ENCODE data around the gene GOLGA8S. TPM values are rescaled to one million over a fixed set of nuclear protein-coding genes. Genes with fewer than 3 reads are reported as not detected.
A peak's percentile ranks its signal among the peaks of the same experiment; 100 is the strongest.
"Not testable (repeated sequence)": the region's sequence is repeated elsewhere in the genome, so short reads cannot be mapped to it uniquely, and the experiment has no call there.

Gene GOLGA8S
- total RNA-seq, 1 experiment from 2014 or later: not detected

GRCh38 chr15:23403550-23403949 lies 49.0 kb downstream of the GOLGA8S start:
- no TSS peak for BruUV-seq (replicated peaks)
- POLR2A ChIA-PET: no interaction called here
- Mint-ChIP-seq H3K27ac (ENCODE audit: unreplicated experiment) (no peak overlapping the region), H3K36me3 (ENCODE audit: insufficient read depth, unreplicated experiment) (no peaks in the 10 kb centered on the region), H3K9me3 (ENCODE audit: unreplicated experiment) (peaks cover 21% of the 10 kb centered on the region), H3K27me3 (ENCODE audit: insufficient read depth, unreplicated experiment) (peaks cover 6% of the 10 kb centered on the region), H3K4me3 (ENCODE audit: unreplicated experiment) (no peak overlapping the region), H3K4me1 (ENCODE audit: low read depth, unreplicated experiment) (no peaks in the 10 kb centered on the region)
- Histone ChIP-seq H3K36me3 (ENCODE audit: control insufficient read depth, insufficient read depth, low read length) (no peaks in the 10 kb centered on the region), H3K9me3 (peaks cover 5% of the 10 kb centered on the region), H3K4me3 (ENCODE audit: low read depth, low read length) (no peak overlapping the region), H3K4me1 (no peaks in the 10 kb centered on the region), H3K27me3 (replicated peaks; ENCODE audit: control insufficient read depth, insufficient read depth, low read length) (no peaks in the 10 kb centered on the region)
- intact Hi-C loops (cut with micrococcal nuclease; ENCODE audit: unreplicated experiment): loop anchor here (10.0 kb wide), 1 partner anchor 61 kb away; no protein-coding TSS in a partner anchor
- CTCF ChIA-PET: no interaction called here
- no peak for TF ChIP-seq CTCF (IDR thresholded peaks at IDR 0.05; ENCODE audit: insufficient read depth in 1 of 2, low read depth in 1 of 2, low read length in 1 of 2, severe bottlenecking in 1 of 2, unreplicated experiment in 1 of 2)
- DNase-seq: no peak

GRCh38 chr15:23411841-23412240 lies 57.3 kb downstream of the GOLGA8S start:
- peaks cover 7% of the 10 kb centered on the region for H3K9me3 Mint-ChIP-seq (ENCODE audit: unreplicated experiment)
- no peaks in the 10 kb centered on the region for H3K27me3 Mint-ChIP-seq (ENCODE audit: insufficient read depth, unreplicated experiment)
- no TSS peak for BruUV-seq (replicated peaks)
- Histone ChIP-seq H3K4me3 (ENCODE audit: low read depth, low read length) (no peak overlapping the region), H3K27me3 (replicated peaks; ENCODE audit: control insufficient read depth, insufficient read depth, low read length) (no peaks in the 10 kb centered on the region), H3K36me3 (ENCODE audit: control insufficient read depth, insufficient read depth, low read length) (no peaks in the 10 kb centered on the region), H3K9me3 (peaks cover 5% of the 10 kb centered on the region), H3K4me1 (no peaks in the 10 kb centered on the region)
- no peak overlapping the region for H3K27ac Mint-ChIP-seq (ENCODE audit: unreplicated experiment)
- intact Hi-C loops (cut with micrococcal nuclease; ENCODE audit: unreplicated experiment): loop anchor here (1.0 kb wide), 1 partner anchor 33 kb away; no protein-coding TSS in a partner anchor
- peak in 1 of 2 experiments; percentile 25 for DNase-seq
- no peaks in the 10 kb centered on the region for H3K4me1 Mint-ChIP-seq (ENCODE audit: low read depth, unreplicated experiment)
- POLR2A ChIA-PET: no interaction called here
- no peak for TF ChIP-seq CTCF (IDR thresholded peaks at IDR 0.05; ENCODE audit: insufficient read depth in 1 of 2, low read depth in 1 of 2, low read length in 1 of 2, severe bottlenecking in 1 of 2, unreplicated experiment in 1 of 2)
- CTCF ChIA-PET: no interaction called here
- H3K36me3 Mint-ChIP-seq (ENCODE audit: insufficient read depth, unreplicated experiment): no peaks in the 10 kb centered on the region
- no peak overlapping the region for H3K4me3 Mint-ChIP-seq (ENCODE audit: unreplicated experiment)

- H3K36me3 Mint-ChIP-seq (ENCODE audit: insufficient read depth, unreplicated experiment); CTCF ChIA-PET; H3K4me3 Mint-ChIP-seq (ENCODE audit: unreplicated experiment); H3K4me1 Mint-ChIP-seq (ENCODE audit: low read depth, unreplicated experiment); H3K4me3 ChIP-seq (ENCODE audit: low read depth, low read length); H3K9me3 Mint-ChIP-seq (ENCODE audit: unreplicated experiment); H3K9me3 ChIP-seq; H3K4me1 ChIP-seq; H3K36me3 ChIP-seq (ENCODE audit: control insufficient read depth, insufficient read depth, low read length); BruUV-seq (replicated peaks); H3K27me3 Mint-ChIP-seq (ENCODE audit: insufficient read depth, unreplicated experiment); H3K27me3 ChIP-seq (replicated peaks; ENCODE audit: control insufficient read depth, insufficient read depth, low read length); POLR2A ChIA-PET; H3K27ac Mint-ChIP-seq (ENCODE audit: unreplicated experiment): not testable (repeated sequence)
- intact Hi-C loops (cut with micrococcal nuclease; ENCODE audit: unreplicated experiment): loop anchor here (1.0 kb wide), 1 partner anchor 34 kb away; no protein-coding TSS in a partner anchor
- peak in 1 of 2 experiments; percentile 10 for DNase-seq
Measured at GRCh38 chr15:23412881-23413600, 58.5 kb downstream of the GOLGA8S start.

Other genes with a start within 250 kb of the GOLGA8S start
- not detected in 2 replicates for gene GOLGA6L1, start 217.9 kb upstream of the GOLGA8S start, total RNA-seq (2022)
- not detected in 2 replicates for gene GOLGA6L26, start 20.6 kb upstream of the GOLGA8S start, total RNA-seq (2022)
- gene GOLGA6L2, start 92.5 kb downstream of the GOLGA8S start, total RNA-seq (2022): not detected in 2 replicates
- gene MKRN3, start 210.9 kb downstream of the GOLGA8S start, total RNA-seq (2022): 15.2 and 17.3 TPM in 2 replicates